ENCODE results near the gene CHCHD3.

Gene CHCHD3

GRCh38 chr7:132871419-132871818 is 210.5 kb downstream of the CHCHD3 start:
- in situ Hi-C loops (cut with MboI; ENCODE audit: low sequenced_read_pairs), result no loop called here

- in situ Hi-C loops (cut with MboI; ENCODE audit: low sequenced_read_pairs), result no loop called here
These were observed 212.6 kb downstream of the CHCHD3 start for GRCh38 chr7:132869166-132869861.

- in situ Hi-C loops (cut with MboI; ENCODE audit: low sequenced_read_pairs), result no loop called here
These were observed 215.3 kb downstream of the CHCHD3 start for GRCh38 chr7:132866551-132866950.

- in situ Hi-C loops (cut with MboI; ENCODE audit: low sequenced_read_pairs), result no loop called here
These were observed 215.8 kb downstream of the CHCHD3 start for GRCh38 chr7:132866144-132866531.

- in situ Hi-C loops (cut with MboI; ENCODE audit: low sequenced_read_pairs), result no loop called here
These were observed 216.3 kb downstream of the CHCHD3 start for GRCh38 chr7:132865366-132866143.

GRCh38 chr7:132861940-132862554 is 219.8 kb downstream of the CHCHD3 start:
- in situ Hi-C loops (cut with MboI; ENCODE audit: low sequenced_read_pairs), result no loop called here

- in situ Hi-C loops (cut with MboI; ENCODE audit: low sequenced_read_pairs), result no loop called here
These were observed 220.5 kb downstream of the CHCHD3 start for GRCh38 chr7:132861424-132861823.

GRCh38 chr7:132859199-132859598 is 222.7 kb downstream of the CHCHD3 start:
- in situ Hi-C loops (cut with MboI; ENCODE audit: low sequenced_read_pairs), result no loop called here

- in situ Hi-C loops (cut with MboI; ENCODE audit: low sequenced_read_pairs), result no loop called here
These were observed 223.1 kb downstream of the CHCHD3 start for GRCh38 chr7:132858760-132859159.

- in situ Hi-C loops (cut with MboI; ENCODE audit: low sequenced_read_pairs), result no loop called here
These were observed 223.6 kb downstream of the CHCHD3 start for GRCh38 chr7:132858251-132858650.

- in situ Hi-C loops (cut with MboI; ENCODE audit: low sequenced_read_pairs), result no loop called here
These were observed 224.2 kb downstream of the CHCHD3 start for GRCh38 chr7:132857703-132858102.

GRCh38 chr7:132857031-132857430 is 224.9 kb downstream of the CHCHD3 start:
- in situ Hi-C loops (cut with MboI; ENCODE audit: low sequenced_read_pairs), result no loop called here

GRCh38 chr7:132856416-132856815 is 225.5 kb downstream of the CHCHD3 start:
- in situ Hi-C loops (cut with MboI; ENCODE audit: low sequenced_read_pairs), result no loop called here

- in situ Hi-C loops (cut with MboI; ENCODE audit: low sequenced_read_pairs), result no loop called here
These were observed 226.0 kb downstream of the CHCHD3 start for GRCh38 chr7:132855901-132856300.

- in situ Hi-C loops (cut with MboI; ENCODE audit: low sequenced_read_pairs), result no loop called here
These were observed 227.7 kb downstream of the CHCHD3 start for GRCh38 chr7:132854238-132854637.

- in situ Hi-C loops (cut with MboI; ENCODE audit: low sequenced_read_pairs), result no loop called here
These were observed 234.5 kb downstream of the CHCHD3 start for GRCh38 chr7:132847376-132847775.

- in situ Hi-C loops (cut with MboI; ENCODE audit: low sequenced_read_pairs), result no loop called here
These were observed 235.8 kb downstream of the CHCHD3 start for GRCh38 chr7:132846086-132846485.

- in situ Hi-C loops (cut with MboI; ENCODE audit: low sequenced_read_pairs), result no loop called here
These were observed 239.4 kb downstream of the CHCHD3 start for GRCh38 chr7:132842478-132842877.

- in situ Hi-C loops (cut with MboI; ENCODE audit: low sequenced_read_pairs), result no loop called here
These were observed 241.7 kb downstream of the CHCHD3 start for GRCh38 chr7:132840199-132840598.

GRCh38 chr7:132838313-132838712 is 243.6 kb downstream of the CHCHD3 start:
- in situ Hi-C loops (cut with MboI; ENCODE audit: low sequenced_read_pairs), result no loop called here

GRCh38 chr7:132837529-132837928 is 244.4 kb downstream of the CHCHD3 start:
- in situ Hi-C loops (cut with MboI; ENCODE audit: low sequenced_read_pairs), result no loop called here

- in situ Hi-C loops (cut with MboI; ENCODE audit: low sequenced_read_pairs), result no loop called here
These were observed 245.1 kb downstream of the CHCHD3 start for GRCh38 chr7:132836746-132837145.
